IPS-15b (cell line): ENCODE data around the gene ARAP1.

ENCODE experiments used
- H3K27me3 ChIP-seq: one replicate; pipeline ENCODE4 v1.6.1; 2013; ENCODE audit warnings: low read length; ENCODE audit not compliant: control insufficient read depth, insufficient read depth
- H3K36me3 ChIP-seq: one replicate; pipeline ENCODE4 v1.6.1; 2013; ENCODE audit warnings: low read length; ENCODE audit not compliant: control insufficient read depth, insufficient read depth
- H3K4me1 ChIP-seq: one replicate; pipeline ENCODE4 v1.6.1; 2013; ENCODE audit warnings: mild to moderate bottlenecking, low read length; ENCODE audit not compliant: control insufficient read depth, insufficient read depth
- H3K4me3 ChIP-seq: one replicate; pipeline ENCODE4 v1.5.1; 2013; ENCODE audit warnings: low read depth, low read length
- H3K9ac ChIP-seq: one replicate; pipeline ENCODE4 v1.6.1; 2013; ENCODE audit warnings: low read depth, mild to moderate bottlenecking, low read length
- H3K9me3 ChIP-seq: one replicate; pipeline ENCODE4 v1.6.1; 2013; ENCODE audit warnings: mild to moderate bottlenecking, low read length; ENCODE audit not compliant: control insufficient read depth, insufficient read depth

ARAP1 gene

GRCh38 chr11:72688486-72688885 lies 63.7 kb downstream of the ARAP1 start:
- Histone ChIP-seq H3K9me3 (no peaks in the 10 kb centered on the region), H3K9ac (no peak overlapping the region), H3K4me3 (no peak overlapping the region), H3K36me3 (peaks cover 42% of the 10 kb centered on the region), H3K27me3 (no peaks in the 10 kb centered on the region), H3K4me1 (no peaks in the 10 kb centered on the region)

GRCh38 chr11:72687326-72687725 lies 64.9 kb downstream of the ARAP1 start:
- H3K9ac ChIP-seq, result no peak overlapping the region
- H3K4me1 ChIP-seq, result no peaks in the 10 kb centered on the region
- peaks cover 33% of the 10 kb centered on the region for H3K36me3 ChIP-seq

GRCh38 chr11:72686639-72687220 lies 65.5 kb downstream of the ARAP1 start:
- H3K9me3 ChIP-seq, result no peaks in the 10 kb centered on the region
- no peak overlapping the region for H3K9ac ChIP-seq
- H3K36me3 ChIP-seq, result peaks cover 33% of the 10 kb centered on the region
- no peaks in the 10 kb centered on the region for H3K27me3 ChIP-seq
- no peaks in the 10 kb centered on the region for H3K4me1 ChIP-seq
- no peak overlapping the region for H3K4me3 ChIP-seq

More at GRCh38 chr11:72687326-72687725, 64.9 kb downstream of the ARAP1 start:
- no peaks in the 10 kb centered on the region for H3K27me3 ChIP-seq
- H3K4me3 ChIP-seq, result no peak overlapping the region
- no peaks in the 10 kb centered on the region for H3K9me3 ChIP-seq

GRCh38 chr11:72685560-72686480 lies 66.4 kb downstream of the ARAP1 start:
- H3K4me3 ChIP-seq, result no peak overlapping the region
- H3K27me3 ChIP-seq, result no peaks in the 10 kb centered on the region
- no peaks in the 10 kb centered on the region for H3K4me1 ChIP-seq
- H3K36me3 ChIP-seq, result peaks cover 26% of the 10 kb centered on the region
- H3K9ac ChIP-seq, result no peak overlapping the region
- no peaks in the 10 kb centered on the region for H3K9me3 ChIP-seq

- Histone ChIP-seq H3K4me1 (no peaks in the 10 kb centered on the region), H3K4me3 (no peak overlapping the region), H3K27me3 (no peaks in the 10 kb centered on the region), H3K9me3 (no peaks in the 10 kb centered on the region), H3K36me3 (peaks cover 17% of the 10 kb centered on the region), H3K9ac (no peak overlapping the region)
Observed at GRCh38 chr11:72684236-72684912, 67.8 kb downstream of the ARAP1 start.

- Histone ChIP-seq H3K9ac (no peak overlapping the region), H3K27me3 (peaks cover 2% of the 10 kb centered on the region), H3K9me3 (no peaks in the 10 kb centered on the region), H3K4me3 (no peak overlapping the region), H3K36me3 (peaks cover 17% of the 10 kb centered on the region), H3K4me1 (no peaks in the 10 kb centered on the region)
Observed at GRCh38 chr11:72683782-72684200, 68.4 kb downstream of the ARAP1 start.

GRCh38 chr11:72682858-72683243 lies 69.4 kb downstream of the ARAP1 start:
- Histone ChIP-seq H3K4me1 (no peaks in the 10 kb centered on the region), H3K4me3 (no peak overlapping the region), H3K27me3 (peaks cover 12% of the 10 kb centered on the region)

GRCh38 chr11:72682238-72682857 lies 69.9 kb downstream of the ARAP1 start:
- Histone ChIP-seq H3K9me3 (no peaks in the 10 kb centered on the region), H3K27me3 (peaks cover 12% of the 10 kb centered on the region), H3K36me3 (peaks cover 12% of the 10 kb centered on the region), H3K4me3 (no peak overlapping the region), H3K9ac (no peak overlapping the region), H3K4me1 (no peaks in the 10 kb centered on the region)

More at GRCh38 chr11:72682858-72683243, 69.4 kb downstream of the ARAP1 start:
- H3K36me3 ChIP-seq, result peaks cover 12% of the 10 kb centered on the region
- no peak overlapping the region for H3K9ac ChIP-seq
- H3K9me3 ChIP-seq, result no peaks in the 10 kb centered on the region

GRCh38 chr11:72681226-72682153 lies 70.7 kb downstream of the ARAP1 start:
- Histone ChIP-seq H3K36me3 (peaks cover 11% of the 10 kb centered on the region), H3K9ac (no peak overlapping the region), H3K4me3 (no peak overlapping the region)

GRCh38 chr11:72680624-72681158 lies 71.5 kb downstream of the ARAP1 start:
- no peak overlapping the region for H3K9ac ChIP-seq
- H3K36me3 ChIP-seq, result peaks cover 6% of the 10 kb centered on the region
- no peaks in the 10 kb centered on the region for H3K9me3 ChIP-seq
- no peaks in the 10 kb centered on the region for H3K4me1 ChIP-seq
- no peak overlapping the region for H3K4me3 ChIP-seq
- H3K27me3 ChIP-seq, result peaks cover 25% of the 10 kb centered on the region

More at GRCh38 chr11:72681226-72682153, 70.7 kb downstream of the ARAP1 start:
- H3K27me3 ChIP-seq, result peaks cover 17% of the 10 kb centered on the region
- H3K4me1 ChIP-seq, result no peaks in the 10 kb centered on the region
- H3K9me3 ChIP-seq, result no peaks in the 10 kb centered on the region
